Measurements from ENCODE around the gene TRH.

Gene TRH

GRCh38 chr3:129952556-129953355 lies 21.8 kb upstream of the TRH start:
- peaks cover 5% of the 10 kb centered on the region for H3K27me3 Mint-ChIP-seq
- ATAC-seq (no peak), DNase-seq (no peak)
- no peaks in the 10 kb centered on the region for H3K4me1 Mint-ChIP-seq
- no peak overlapping the region for H3K4me3 Mint-ChIP-seq
- H3K27ac Mint-ChIP-seq = no peak overlapping the region
- no peaks in the 10 kb centered on the region for H3K9me3 Mint-ChIP-seq
- H3K36me3 Mint-ChIP-seq (ENCODE audit: low read depth) = no peaks in the 10 kb centered on the region

- DNase-seq (no peak), ATAC-seq (no peak)
- peaks cover 2% of the 10 kb centered on the region for H3K27me3 Mint-ChIP-seq
- H3K9me3 Mint-ChIP-seq = no peaks in the 10 kb centered on the region
- no peak overlapping the region for H3K27ac Mint-ChIP-seq
- no peaks in the 10 kb centered on the region for H3K36me3 Mint-ChIP-seq (ENCODE audit: low read depth)
- no peaks in the 10 kb centered on the region for H3K4me1 Mint-ChIP-seq
- H3K4me3 Mint-ChIP-seq = no peak overlapping the region
These were observed 20.9 kb upstream of the TRH start for GRCh38 chr3:129953621-129954020.

GRCh38 chr3:129954514-129954913 lies 20.0 kb upstream of the TRH start:
- Mint-ChIP-seq H3K36me3 (ENCODE audit: low read depth) (no peaks in the 10 kb centered on the region), H3K9me3 (no peaks in the 10 kb centered on the region), H3K4me1 (no peaks in the 10 kb centered on the region), H3K27ac (no peak overlapping the region), H3K4me3 (no peak overlapping the region), H3K27me3 (peaks cover 2% of the 10 kb centered on the region)
- ATAC-seq (no peak), DNase-seq (no peak)

- ATAC-seq = no peak
These were observed 17.6 kb upstream of the TRH start for GRCh38 chr3:129956936-129957335.

GRCh38 chr3:129958755-129959154 lies 15.8 kb upstream of the TRH start:
- Mint-ChIP-seq H3K9me3 (no peaks in the 10 kb centered on the region), H3K4me1 (no peaks in the 10 kb centered on the region), H3K27me3 (peaks cover 2% of the 10 kb centered on the region), H3K27ac (no peak overlapping the region), H3K4me3 (no peak overlapping the region), H3K36me3 (ENCODE audit: low read depth) (no peaks in the 10 kb centered on the region)
- ATAC-seq (no peak), DNase-seq (no peak)

More at GRCh38 chr3:129956936-129957335, 17.6 kb upstream of the TRH start:
- Mint-ChIP-seq H3K4me3 (no peak overlapping the region), H3K9me3 (no peaks in the 10 kb centered on the region), H3K4me1 (no peaks in the 10 kb centered on the region), H3K27me3 (peaks cover 2% of the 10 kb centered on the region), H3K36me3 (ENCODE audit: low read depth) (no peaks in the 10 kb centered on the region), H3K27ac (no peak overlapping the region)
- no peak for DNase-seq

GRCh38 chr3:129961141-129961541 lies 13.4 kb upstream of the TRH start:
- H3K9me3 Mint-ChIP-seq = no peaks in the 10 kb centered on the region
- no peaks in the 10 kb centered on the region for H3K4me1 Mint-ChIP-seq
- no peak overlapping the region for H3K27ac Mint-ChIP-seq
- DNase-seq (no peak), ATAC-seq (no peak)
- no peaks in the 10 kb centered on the region for H3K27me3 Mint-ChIP-seq
- no peak overlapping the region for H3K4me3 Mint-ChIP-seq
- no peaks in the 10 kb centered on the region for H3K36me3 Mint-ChIP-seq (ENCODE audit: low read depth)

GRCh38 chr3:129962600-129962999 lies 11.9 kb upstream of the TRH start:
- Mint-ChIP-seq H3K9me3 (no peaks in the 10 kb centered on the region), H3K36me3 (ENCODE audit: low read depth) (no peaks in the 10 kb centered on the region), H3K4me1 (no peaks in the 10 kb centered on the region), H3K27ac (no peak overlapping the region), H3K4me3 (no peak overlapping the region), H3K27me3 (no peaks in the 10 kb centered on the region)
- no peak for DNase-seq
- ATAC-seq = no peak

GRCh38 chr3:129965937-129966336 lies 8.6 kb upstream of the TRH start:
- Mint-ChIP-seq H3K4me3 (no peak overlapping the region), H3K27me3 (peaks cover 2% of the 10 kb centered on the region), H3K27ac (no peak overlapping the region), H3K9me3 (no peaks in the 10 kb centered on the region), H3K36me3 (ENCODE audit: low read depth) (no peaks in the 10 kb centered on the region), H3K4me1 (no peaks in the 10 kb centered on the region)
- ATAC-seq (no peak), DNase-seq (no peak)

- Mint-ChIP-seq H3K27ac (no peak overlapping the region), H3K36me3 (ENCODE audit: low read depth) (no peaks in the 10 kb centered on the region), H3K9me3 (no peaks in the 10 kb centered on the region), H3K4me3 (no peak overlapping the region), H3K27me3 (peaks cover 4% of the 10 kb centered on the region), H3K4me1 (no peaks in the 10 kb centered on the region)
- no peak for DNase-seq
- no peak for ATAC-seq
These were observed 7.6 kb upstream of the TRH start for GRCh38 chr3:129966876-129967275.

GRCh38 chr3:129967761-129968160 lies 6.8 kb upstream of the TRH start:
- ATAC-seq (no peak), DNase-seq (no peak)
- no peak overlapping the region for H3K27ac Mint-ChIP-seq
- H3K9me3 Mint-ChIP-seq = no peaks in the 10 kb centered on the region
- H3K27me3 Mint-ChIP-seq = peaks cover 12% of the 10 kb centered on the region
- H3K4me1 Mint-ChIP-seq = no peaks in the 10 kb centered on the region
- no peak overlapping the region for H3K4me3 Mint-ChIP-seq
- H3K36me3 Mint-ChIP-seq (ENCODE audit: low read depth) = no peaks in the 10 kb centered on the region

- peaks cover 41% of the 10 kb centered on the region for H3K27me3 Mint-ChIP-seq
- H3K27ac Mint-ChIP-seq = no peak overlapping the region
- DNase-seq (no peak), ATAC-seq (no peak)
- H3K36me3 Mint-ChIP-seq (ENCODE audit: low read depth) = no peaks in the 10 kb centered on the region
- no peaks in the 10 kb centered on the region for H3K9me3 Mint-ChIP-seq
- peaks cover 7% of the 10 kb centered on the region for H3K4me1 Mint-ChIP-seq
- H3K4me3 Mint-ChIP-seq = no peak overlapping the region
These were observed 3.0 kb upstream of the TRH start for GRCh38 chr3:129971351-129972052.

- DNase-seq (no peak), ATAC-seq (no peak)
- Mint-ChIP-seq H3K4me1 (peaks cover 7% of the 10 kb centered on the region), H3K9me3 (no peaks in the 10 kb centered on the region), H3K27ac (no peak overlapping the region), H3K4me3 (no peak overlapping the region), H3K27me3 (peaks cover 44% of the 10 kb centered on the region), H3K36me3 (ENCODE audit: low read depth) (no peaks in the 10 kb centered on the region)
These were observed 2.2 kb upstream of the TRH start for GRCh38 chr3:129972301-129972700.

GRCh38 chr3:129973853-129974563 lies 512 bp upstream of the TRH start:
- no peak for ATAC-seq
- Mint-ChIP-seq H3K36me3 (ENCODE audit: low read depth) (no peaks in the 10 kb centered on the region), H3K9me3 (no peaks in the 10 kb centered on the region), H3K27ac (no peak overlapping the region), H3K4me1 (peaks cover 7% of the 10 kb centered on the region), H3K27me3 (peaks cover 54% of the 10 kb centered on the region), H3K4me3 (no peak overlapping the region)
- no peak for DNase-seq

- H3K27ac Mint-ChIP-seq = no peak overlapping the region
- H3K4me3 Mint-ChIP-seq = peak overlapping the region; percentile 54
- no peaks in the 10 kb centered on the region for H3K36me3 Mint-ChIP-seq (ENCODE audit: low read depth)
- DNase-seq = peak; percentile 25
- no peaks in the 10 kb centered on the region for H3K9me3 Mint-ChIP-seq
- peaks cover 7% of the 10 kb centered on the region for H3K4me1 Mint-ChIP-seq
- H3K27me3 Mint-ChIP-seq = peaks cover 54% of the 10 kb centered on the region
- no peak for ATAC-seq
These were observed 549 bp downstream of the TRH start for GRCh38 chr3:129974833-129975704.
